SKM-1 treated with dmso at 0.1 percent for 144 hours (cell line): ENCODE measurements around the gene DPP3.

ENCODE experiments used
- DNase-seq: peaks from one replicate; lab custom pipeline; 2025; ENCODE audit not compliant: unreplicated experiment; lab: John Stamatoyannopoulos, UW

The DPP3 gene

GRCh38 chr11:66479394-66480116 is 679 bp upstream of the DPP3 start:
- no peak for DNase-seq

GRCh38 chr11:66484806-66485380 is 4.7 kb downstream of the DPP3 start:
- DNase-seq, result no peak

GRCh38 chr11:66488957-66489356 is 8.7 kb downstream of the DPP3 start:
- DNase-seq, result no peak

- DNase-seq, result no peak
Measured at GRCh38 chr11:66489636-66490035, 9.4 kb downstream of the DPP3 start.

GRCh38 chr11:66491315-66491935 is 11.2 kb downstream of the DPP3 start:
- DNase-seq, result no peak

- DNase-seq, result no peak
Measured at GRCh38 chr11:66492161-66492865, 12.1 kb downstream of the DPP3 start.

- no peak for DNase-seq
Measured at GRCh38 chr11:66493130-66493529, 12.9 kb downstream of the DPP3 start.

GRCh38 chr11:66494458-66494857 is 14.2 kb downstream of the DPP3 start:
- DNase-seq, result no peak

GRCh38 chr11:66494935-66495334 is 14.7 kb downstream of the DPP3 start:
- no peak for DNase-seq

GRCh38 chr11:66495401-66495854 is 15.2 kb downstream of the DPP3 start:
- no peak for DNase-seq

GRCh38 chr11:66497206-66497605 is 17.0 kb downstream of the DPP3 start:
- no peak for DNase-seq

- DNase-seq, result no peak
Measured at GRCh38 chr11:66498506-66498905, 18.3 kb downstream of the DPP3 start.

- no peak for DNase-seq
Measured at GRCh38 chr11:66505276-66505816, 25.1 kb downstream of the DPP3 start.

- no peak for DNase-seq
Measured at GRCh38 chr11:66509131-66509561, 28.9 kb downstream of the DPP3 start.

GRCh38 chr11:66510271-66510989 is 30.2 kb downstream of the DPP3 start, which contains the start of gene BBS1:
Gene BBS1, plus strand, starts transcription at chr11:66510635. Its CDS starts 25 bp downstream, at chr11:66510660.
- DNase-seq, result peak; percentile 39

- DNase-seq, result no peak
Measured at GRCh38 chr11:66510990-66511339, 30.7 kb downstream of the DPP3 start.

- DNase-seq, result no peak
Measured at GRCh38 chr11:66523611-66524010, 43.4 kb downstream of the DPP3 start.

GRCh38 chr11:66524304-66525040 is 44.2 kb downstream of the DPP3 start:
- DNase-seq, result no peak

- DNase-seq, result no peak
Measured at GRCh38 chr11:66529069-66529468, 48.8 kb downstream of the DPP3 start.

- no peak for DNase-seq
Measured at GRCh38 chr11:66529655-66530054, 49.4 kb downstream of the DPP3 start.
